ENCODE data around the gene MAZ. TPM values are rescaled to one million over a fixed set of nuclear protein-coding genes. Genes with fewer than 3 reads are reported as not detected.

Gene MAZ
- total RNA-seq, 1 donor from 2014 or later = 146 TPM

- Histone ChIP-seq H3K9me3 (no peaks in the 10 kb centered on the region), H3K36me3 (peaks cover 4 to 11% of the 10 kb centered on the region in 2 donors), H3K4me1 (no peaks in the 10 kb centered on the region), H3K27ac (no peak overlapping the region), H3K4me3 (no peak overlapping the region), H3K27me3 (no peaks in the 10 kb centered on the region)
- intact Hi-C loops (cut with DNase I) = no loop called here
- TF ChIP-seq, protein P1, sequence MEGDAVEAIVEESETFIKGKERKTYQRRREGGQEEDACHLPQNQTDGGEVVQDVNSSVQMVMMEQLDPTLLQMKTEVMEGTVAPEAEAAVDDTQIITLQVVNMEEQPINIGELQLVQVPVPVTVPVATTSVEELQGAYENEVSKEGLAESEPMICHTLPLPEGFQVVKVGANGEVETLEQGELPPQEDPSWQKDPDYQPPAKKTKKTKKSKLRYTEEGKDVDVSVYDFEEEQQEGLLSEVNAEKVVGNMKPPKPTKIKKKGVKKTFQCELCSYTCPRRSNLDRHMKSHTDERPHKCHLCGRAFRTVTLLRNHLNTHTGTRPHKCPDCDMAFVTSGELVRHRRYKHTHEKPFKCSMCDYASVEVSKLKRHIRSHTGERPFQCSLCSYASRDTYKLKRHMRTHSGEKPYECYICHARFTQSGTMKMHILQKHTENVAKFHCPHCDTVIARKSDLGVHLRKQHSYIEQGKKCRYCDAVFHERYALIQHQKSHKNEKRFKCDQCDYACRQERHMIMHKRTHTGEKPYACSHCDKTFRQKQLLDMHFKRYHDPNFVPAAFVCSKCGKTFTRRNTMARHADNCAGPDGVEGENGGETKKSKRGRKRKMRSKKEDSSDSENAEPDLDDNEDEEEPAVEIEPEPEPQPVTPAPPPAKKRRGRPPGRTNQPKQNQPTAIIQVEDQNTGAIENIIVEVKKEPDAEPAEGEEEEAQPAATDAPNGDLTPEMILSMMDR (IDR thresholded peaks at IDR 0.05) = no peak
- DNase-seq (ENCODE audit: low spot score in 2 of 2) = no peak
Measured at GRCh38 chr16:29852654-29853053, 46.3 kb downstream of the MAZ start.

- no peak for DNase-seq (ENCODE audit: low spot score in 2 of 2)
Measured at GRCh38 chr16:29854520-29855100, 48.3 kb downstream of the MAZ start.

GRCh38 chr16:29857133-29857760 is 50.9 kb downstream of the MAZ start:
- H3K27me3 ChIP-seq = no peaks in the 10 kb centered on the region
- TF ChIP-seq, protein P1 (IDR thresholded peaks at IDR 0.05) = no peak
- DNase-seq (ENCODE audit: low spot score in 2 of 2) = no peak
- H3K4me3 ChIP-seq = no peak overlapping the region
- H3K27ac ChIP-seq = no peak overlapping the region
- intact Hi-C loops (cut with DNase I) = no loop called here
- peaks cover 4 to 25% of the 10 kb centered on the region in 2 donors for H3K4me1 ChIP-seq
- no peaks in the 10 kb centered on the region for H3K9me3 ChIP-seq
- H3K36me3 ChIP-seq = peaks cover 12 to 25% of the 10 kb centered on the region in 2 donors

More at GRCh38 chr16:29854520-29855100, 48.3 kb downstream of the MAZ start:
- no peaks in the 10 kb centered on the region for H3K9me3 ChIP-seq
- TF ChIP-seq, protein P1 (IDR thresholded peaks at IDR 0.05) = no peak
- no peak overlapping the region for H3K27ac ChIP-seq
- H3K36me3 ChIP-seq = peaks cover 8 to 10% of the 10 kb centered on the region in 2 donors
- intact Hi-C loops (cut with DNase I) = no loop called here
- no peak overlapping the region for H3K4me3 ChIP-seq
- H3K27me3 ChIP-seq = no peaks in the 10 kb centered on the region
- peaks cover 0 to 11% of the 10 kb centered on the region in 2 donors for H3K4me1 ChIP-seq

DNA sequence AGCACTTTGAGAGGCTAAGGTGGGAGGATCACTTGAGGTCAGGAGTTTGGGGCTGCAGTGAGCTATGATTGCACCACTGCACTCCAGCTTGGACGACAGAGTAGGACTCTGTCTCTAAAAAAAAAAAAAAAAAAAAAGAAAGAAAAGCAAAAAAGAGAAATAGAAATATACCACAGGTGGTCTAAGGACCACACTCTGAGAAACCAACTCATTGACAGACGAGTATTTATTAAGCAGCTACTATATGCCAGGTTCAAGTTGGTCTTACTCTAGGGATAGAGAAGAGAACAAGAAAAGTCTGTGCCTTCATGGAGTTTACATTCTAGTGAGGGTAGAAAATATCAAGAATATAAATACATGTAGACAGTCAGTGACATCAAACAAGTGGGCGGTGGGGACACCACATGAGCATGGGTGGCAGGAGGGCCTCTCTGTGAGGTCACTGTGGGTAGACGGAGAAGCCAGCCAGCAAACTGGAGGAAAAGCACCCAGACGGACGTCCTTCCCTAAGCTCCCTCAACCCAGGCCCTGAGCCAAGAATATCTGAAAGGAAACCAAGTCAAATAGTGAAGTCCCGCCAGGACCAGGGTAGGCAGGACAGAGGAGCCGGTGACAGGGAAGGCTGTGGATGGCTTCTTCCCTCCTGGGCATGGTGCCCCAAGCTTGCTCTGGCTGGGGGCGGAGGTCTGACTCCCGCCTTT is 52.0 kb downstream of the MAZ start:
- peak overlapping the region; percentile 59 for H3K27ac ChIP-seq
- TF ChIP-seq, protein P1 (IDR thresholded peaks at IDR 0.05) = no peak
- intact Hi-C loops (cut with DNase I) = no loop called here
- peaks cover 12 to 25% of the 10 kb centered on the region in 2 donors for H3K36me3 ChIP-seq
- H3K9me3 ChIP-seq = no peaks in the 10 kb centered on the region
- H3K4me3 ChIP-seq = no peak overlapping the region
- H3K27me3 ChIP-seq = no peaks in the 10 kb centered on the region
- peaks cover 4 to 25% of the 10 kb centered on the region in 2 donors for H3K4me1 ChIP-seq
- DNase-seq (ENCODE audit: low spot score in 2 of 2) = peak in 1 of 2 donors; percentile 72

GRCh38 chr16:29858974-29859373 is 52.6 kb downstream of the MAZ start:
- Histone ChIP-seq H3K27ac (peak overlapping the region; percentile 59), H3K9me3 (no peaks in the 10 kb centered on the region), H3K4me1 (peaks cover 4 to 25% of the 10 kb centered on the region in 2 donors), H3K4me3 (no peak overlapping the region), H3K27me3 (no peaks in the 10 kb centered on the region), H3K36me3 (peaks cover 12 to 25% of the 10 kb centered on the region in 2 donors)
- no peak for DNase-seq (ENCODE audit: low spot score in 2 of 2)
- TF ChIP-seq, protein P1 (IDR thresholded peaks at IDR 0.05) = no peak
- intact Hi-C loops (cut with DNase I) = no loop called here

Data from ascending aorta (tissue), 2 donors.